ENCODE measurements around the gene LYRM2.

Gene LYRM2, protein sequence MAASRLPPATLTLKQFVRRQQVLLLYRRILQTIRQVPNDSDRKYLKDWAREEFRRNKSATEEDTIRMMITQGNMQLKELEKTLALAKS

DNA sequence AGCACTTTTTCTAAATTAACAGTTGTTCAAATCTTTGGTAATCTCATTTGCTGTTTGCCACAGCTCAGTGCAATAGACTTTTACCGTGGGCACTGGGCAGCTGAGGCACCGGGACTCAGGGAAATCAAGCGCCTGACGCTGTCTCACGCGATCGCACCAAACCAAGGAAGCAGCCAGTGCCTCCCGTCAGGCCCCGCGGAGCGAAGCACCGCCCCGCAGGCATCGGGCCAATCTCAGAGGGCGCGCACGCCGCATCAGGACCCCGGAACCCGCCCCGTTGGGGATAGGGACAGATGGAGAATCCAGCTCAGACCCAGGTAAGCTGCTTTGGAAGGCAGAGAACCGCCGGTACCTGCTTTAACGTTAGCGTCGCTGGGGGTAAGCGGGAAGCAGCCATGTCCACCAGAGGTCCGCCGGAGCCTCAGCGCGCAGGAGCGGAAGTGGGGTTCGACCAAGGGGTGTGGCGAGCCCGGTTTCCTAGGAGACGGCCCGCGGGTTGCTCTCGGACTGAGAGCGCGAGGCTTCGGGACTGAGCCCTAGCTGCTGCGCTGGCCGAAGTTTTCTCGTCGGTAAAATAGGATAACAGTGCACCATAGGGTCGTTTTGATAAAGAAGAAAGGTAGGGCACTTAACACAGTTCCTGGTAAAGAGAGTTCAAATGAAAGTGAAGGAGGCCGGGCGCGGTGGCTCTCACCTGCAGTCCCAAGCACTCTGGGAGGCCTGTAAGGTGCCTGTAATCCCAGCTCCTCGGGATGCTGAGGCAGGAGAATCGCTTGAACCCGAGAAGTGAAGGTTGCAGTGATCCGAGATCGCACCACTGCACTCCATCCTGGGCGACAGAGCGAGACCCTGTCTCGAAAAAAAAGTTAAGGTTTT is at the start of gene LYRM2:
Gene LYRM2 (minus strand): TSS at position 428 of the 876 bp plus-strand sequence. CDS start 31 bp downstream, at position 397.
- DNase-seq (ENCODE audit: extremely low spot score, insufficient read length, low read depth) = peak; percentile 82
- peak; percentile 93 for FAIRE-seq

DNA sequence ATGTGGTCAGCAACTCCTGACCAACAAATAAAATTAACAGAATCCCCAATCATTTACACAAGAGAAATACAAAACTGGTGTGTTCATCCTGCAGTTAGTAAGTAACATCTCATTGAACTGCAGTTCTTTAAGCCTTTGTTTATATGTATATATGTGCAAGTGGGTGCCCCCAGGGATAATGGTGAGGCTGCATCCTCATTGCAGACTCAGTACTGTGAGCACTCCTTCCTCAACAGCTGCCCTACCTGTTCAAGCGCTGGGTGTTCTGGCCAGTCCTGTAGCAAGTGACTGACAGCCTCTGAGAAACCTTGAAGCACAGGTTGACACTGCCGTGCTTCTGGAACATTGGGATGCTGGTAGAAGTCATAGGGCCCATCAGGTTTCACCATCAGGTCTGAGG is 49.8 kb upstream of the LYRM2 start:
- no peak for FAIRE-seq
- no peak for DNase-seq (ENCODE audit: extremely low spot score, insufficient read length, low read depth)

GRCh38 chr6:89685311-89685710 is 46.8 kb upstream of the LYRM2 start:
- no peak for DNase-seq (ENCODE audit: extremely low spot score, insufficient read length, low read depth)
- no peak for FAIRE-seq

DNA sequence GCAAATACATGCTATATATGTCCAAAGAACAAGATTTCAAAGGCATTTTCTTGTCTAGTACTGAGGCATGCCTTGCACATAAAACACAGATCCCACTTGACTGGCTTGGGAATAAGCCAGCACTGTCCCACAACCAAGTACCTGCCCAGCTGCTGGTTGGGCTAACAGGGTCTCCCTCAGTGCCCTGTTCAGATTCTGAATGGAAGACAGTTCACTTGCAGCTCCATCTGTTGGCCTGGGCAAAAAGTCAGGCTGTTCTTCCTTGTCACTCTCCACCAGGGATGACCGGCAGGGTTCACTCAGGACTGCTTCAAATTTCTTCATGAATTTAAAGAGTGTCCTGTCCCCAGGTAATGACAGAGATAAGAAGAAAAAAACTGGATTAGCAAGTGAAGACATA is 44.4 kb upstream of the LYRM2 start:
- FAIRE-seq (no peak), DNase-seq (ENCODE audit: extremely low spot score, insufficient read length, low read depth) (no peak)

DNA sequence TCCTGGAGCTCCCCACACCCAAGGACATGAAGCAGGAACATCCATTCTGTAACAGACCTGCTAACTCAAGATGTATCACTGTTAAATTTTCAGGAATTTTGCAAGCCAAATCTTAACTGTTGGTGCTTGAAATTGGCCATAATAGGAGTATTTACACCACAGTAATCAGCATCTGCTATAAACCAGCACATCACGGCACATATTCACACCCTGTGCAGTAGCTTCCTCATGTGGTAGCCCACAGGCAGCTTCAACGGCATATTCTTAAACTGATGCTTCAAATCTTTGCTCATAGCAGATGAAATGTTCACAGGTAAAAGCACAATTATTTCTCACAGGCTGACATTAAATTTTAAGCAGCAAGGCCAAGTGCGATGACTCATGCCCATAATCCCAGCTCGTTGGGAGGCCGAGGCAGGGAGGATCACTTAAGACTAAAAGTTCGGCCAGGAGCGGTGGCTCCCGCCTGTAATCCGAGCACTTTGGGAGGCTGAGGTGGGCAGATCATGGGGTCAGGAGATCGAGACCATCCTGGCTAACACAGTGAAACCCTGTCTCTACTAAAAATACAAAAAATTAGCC is 43.5 kb upstream of the LYRM2 start:
- DNase-seq (ENCODE audit: extremely low spot score, insufficient read length, low read depth) (no peak), FAIRE-seq (no peak)

DNA sequence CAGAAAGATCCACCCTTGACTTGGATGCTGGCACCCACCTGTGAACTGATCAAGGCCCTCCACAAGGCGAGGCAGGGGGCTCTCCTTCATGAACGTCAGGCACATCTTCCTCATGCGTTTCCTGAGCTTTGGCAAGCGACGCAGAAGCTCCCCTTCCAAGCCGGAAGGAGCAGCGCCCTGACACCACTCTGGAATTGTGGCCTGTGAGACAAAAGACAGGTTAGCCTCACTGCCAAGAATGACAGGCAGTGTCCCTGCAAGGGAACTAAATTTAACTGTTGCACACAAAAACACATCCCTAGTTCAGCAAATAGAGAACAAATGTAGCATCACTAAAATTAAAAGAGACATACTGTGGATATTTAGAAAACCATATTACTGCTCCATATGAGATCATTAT is 42.0 kb upstream of the LYRM2 start:
- FAIRE-seq = no peak
- no peak for DNase-seq (ENCODE audit: extremely low spot score, insufficient read length, low read depth)

DNA sequence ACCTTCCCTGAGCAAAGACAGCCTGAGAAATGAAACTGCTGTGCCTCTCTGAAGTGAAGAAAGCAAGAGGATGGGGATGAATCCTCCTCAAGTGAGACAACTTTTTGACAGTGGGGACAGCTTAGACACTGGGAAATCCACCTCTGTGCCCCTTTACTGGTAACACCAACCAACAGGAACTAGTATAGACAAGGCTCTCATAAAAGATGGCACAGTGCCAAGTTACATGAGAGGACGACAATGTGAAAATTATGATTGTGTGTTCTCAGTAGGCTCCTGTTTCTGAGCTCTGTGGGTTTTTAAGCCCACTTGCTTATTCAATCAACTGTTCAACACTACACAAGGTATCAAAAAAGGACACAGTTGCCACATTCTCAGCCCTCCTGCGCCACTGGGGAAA is 41.6 kb upstream of the LYRM2 start:
- DNase-seq (ENCODE audit: extremely low spot score, insufficient read length, low read depth) (no peak), FAIRE-seq (no peak)

DNA sequence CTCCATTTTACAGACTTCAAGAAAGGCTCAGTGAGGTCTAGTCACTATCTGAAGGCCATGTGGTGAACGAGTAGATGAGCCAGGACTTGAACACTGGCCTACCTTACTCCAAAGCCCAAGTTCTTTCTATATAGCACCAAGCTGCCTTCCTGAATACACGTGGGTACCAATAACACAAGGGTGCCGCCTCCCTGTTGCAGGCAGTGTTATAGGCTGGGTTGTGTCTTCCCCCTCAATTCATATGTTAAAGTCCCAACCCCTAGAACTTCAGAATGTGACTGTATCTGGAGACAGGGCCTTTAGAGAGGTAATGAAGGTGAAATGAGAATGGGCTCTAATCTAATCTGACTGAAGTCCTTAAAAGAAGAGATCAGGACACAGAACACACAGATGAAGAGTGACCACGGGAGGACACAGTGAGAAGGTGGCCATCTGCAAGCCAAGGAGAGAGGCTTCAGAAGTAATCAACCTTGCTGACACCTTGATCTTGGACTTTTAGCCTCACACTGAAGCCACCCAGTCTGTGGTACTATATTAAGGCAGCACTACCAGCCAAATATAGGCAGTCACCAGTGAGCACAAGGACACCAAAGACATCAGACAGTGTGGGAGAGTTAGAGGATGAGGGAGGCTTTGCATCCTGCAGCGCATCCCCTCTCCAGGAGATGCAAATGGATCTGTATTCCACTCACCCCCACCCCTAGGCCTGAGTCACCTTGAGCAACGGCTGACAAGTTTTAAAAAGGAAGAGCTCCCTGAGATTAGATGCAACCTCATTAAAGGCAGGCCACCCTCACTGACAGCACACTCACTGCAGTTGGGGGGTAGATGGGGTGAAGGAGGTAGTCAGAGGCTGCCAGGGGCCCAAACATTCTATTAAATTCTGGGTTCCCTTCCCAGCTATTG is 40.9 kb upstream of the LYRM2 start:
- FAIRE-seq = no peak

GRCh38 chr6:89678531-89678930 is 40.0 kb upstream of the LYRM2 start:
- FAIRE-seq (no peak), DNase-seq (ENCODE audit: extremely low spot score, insufficient read length, low read depth) (no peak)

More for the DNA sequence above, 40.9 kb upstream of the LYRM2 start:
- DNase-seq (ENCODE audit: extremely low spot score, insufficient read length, low read depth) = no peak

DNA sequence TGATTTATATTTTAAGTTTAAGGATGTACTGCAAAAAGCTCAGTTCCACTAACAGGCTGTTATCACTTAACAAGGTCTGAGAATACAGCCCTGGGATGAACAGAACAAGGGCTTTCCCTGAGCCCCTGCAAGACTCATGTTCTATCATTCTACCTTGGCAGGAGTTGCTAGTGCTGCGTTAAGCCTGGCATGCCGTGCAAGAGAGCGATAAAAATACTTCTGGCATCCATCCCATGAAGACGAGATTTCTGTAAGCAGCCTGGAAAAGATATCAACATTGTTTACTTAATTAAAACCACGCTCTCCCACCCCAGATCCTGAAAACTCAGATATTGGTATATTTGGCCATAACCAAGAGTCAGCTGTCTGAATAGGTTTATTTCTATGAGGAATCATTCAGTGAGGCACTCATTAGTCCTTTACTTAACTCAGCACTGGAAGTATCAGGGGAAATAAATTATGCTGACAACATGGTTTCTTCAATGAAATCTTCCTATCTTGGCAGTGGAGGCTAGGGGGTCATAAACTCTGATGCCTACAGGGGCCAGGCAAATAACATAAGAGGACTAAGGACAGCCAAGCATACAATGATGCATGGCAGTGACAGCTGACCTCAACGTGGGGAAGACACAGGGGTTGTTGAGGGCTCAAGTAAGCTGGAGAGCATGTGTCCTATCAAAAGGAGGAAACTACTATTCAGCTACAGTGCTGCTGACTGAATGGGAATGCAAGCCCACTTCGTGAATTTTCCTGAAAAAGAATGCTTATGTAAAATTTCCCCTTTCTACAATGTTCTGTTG is 37.6 kb upstream of the LYRM2 start:
- FAIRE-seq (no peak), DNase-seq (ENCODE audit: extremely low spot score, insufficient read length, low read depth) (no peak)

DNA sequence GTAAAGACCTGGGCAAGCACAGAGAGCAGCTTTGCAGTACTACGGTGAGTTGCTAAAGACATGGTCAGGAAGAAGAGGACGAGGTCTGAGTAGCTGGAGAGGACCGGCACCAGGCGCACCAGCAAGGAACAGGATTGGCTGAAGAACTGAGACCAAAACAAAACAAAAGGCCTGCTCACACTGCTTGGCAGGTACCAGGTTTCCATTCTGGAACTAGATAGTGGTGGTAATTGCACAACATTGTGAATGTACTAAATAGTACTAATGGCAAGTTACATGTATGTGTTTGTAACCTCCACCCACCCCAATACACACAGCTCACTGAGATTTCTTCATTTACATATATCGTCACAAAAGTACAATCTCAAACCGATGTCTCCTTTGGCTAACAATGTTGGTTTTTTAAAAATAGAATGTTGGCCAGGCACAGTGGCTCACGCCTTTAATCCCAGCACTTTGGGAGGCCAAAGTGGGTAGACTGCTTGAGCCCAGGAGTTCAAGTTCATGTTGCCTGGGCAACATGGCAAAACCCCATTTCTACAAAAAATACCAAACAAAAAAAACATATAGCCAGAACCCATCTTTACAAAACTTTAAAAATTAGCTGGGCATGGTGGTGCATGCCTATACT is 32.5 kb upstream of the LYRM2 start:
- no peak for DNase-seq (ENCODE audit: extremely low spot score, insufficient read length, low read depth)
- FAIRE-seq = no peak

GRCh38 chr6:89669002-89669401 is 30.5 kb upstream of the LYRM2 start:
- FAIRE-seq (no peak), DNase-seq (ENCODE audit: extremely low spot score, insufficient read length, low read depth) (no peak)

DNA sequence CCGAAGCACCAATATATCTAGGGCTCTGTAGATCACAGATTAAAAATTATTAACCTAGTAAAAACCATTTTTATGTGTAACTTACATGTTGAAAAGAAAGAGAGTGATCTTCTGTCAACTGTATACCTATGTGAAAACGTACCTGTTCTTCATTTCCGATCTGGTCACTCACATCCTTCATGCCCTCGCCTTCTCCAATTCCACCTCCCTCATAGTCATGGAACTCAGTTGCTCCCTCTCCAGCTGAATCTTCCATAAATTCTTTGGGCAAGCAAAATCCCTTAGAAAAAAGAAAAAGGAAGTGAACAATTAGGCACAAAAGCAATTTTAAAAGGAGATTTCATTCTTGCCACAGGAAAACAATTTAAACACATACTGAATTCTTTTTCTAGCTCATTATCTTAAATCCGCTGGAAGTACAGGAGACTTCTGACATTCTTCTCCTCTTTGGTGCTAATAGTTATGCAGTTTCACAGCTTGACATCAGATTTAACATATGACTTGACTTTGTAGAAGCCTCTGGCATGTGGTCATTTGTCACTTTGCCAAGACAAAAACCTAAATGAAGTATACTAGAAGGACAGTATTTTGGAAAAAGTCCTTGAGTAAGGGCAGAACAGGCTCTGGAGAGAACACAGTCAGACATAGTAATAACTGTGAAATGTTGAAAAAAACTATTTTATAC is 29.5 kb upstream of the LYRM2 start:
- DNase-seq (ENCODE audit: extremely low spot score, insufficient read length, low read depth) = no peak

DNA sequence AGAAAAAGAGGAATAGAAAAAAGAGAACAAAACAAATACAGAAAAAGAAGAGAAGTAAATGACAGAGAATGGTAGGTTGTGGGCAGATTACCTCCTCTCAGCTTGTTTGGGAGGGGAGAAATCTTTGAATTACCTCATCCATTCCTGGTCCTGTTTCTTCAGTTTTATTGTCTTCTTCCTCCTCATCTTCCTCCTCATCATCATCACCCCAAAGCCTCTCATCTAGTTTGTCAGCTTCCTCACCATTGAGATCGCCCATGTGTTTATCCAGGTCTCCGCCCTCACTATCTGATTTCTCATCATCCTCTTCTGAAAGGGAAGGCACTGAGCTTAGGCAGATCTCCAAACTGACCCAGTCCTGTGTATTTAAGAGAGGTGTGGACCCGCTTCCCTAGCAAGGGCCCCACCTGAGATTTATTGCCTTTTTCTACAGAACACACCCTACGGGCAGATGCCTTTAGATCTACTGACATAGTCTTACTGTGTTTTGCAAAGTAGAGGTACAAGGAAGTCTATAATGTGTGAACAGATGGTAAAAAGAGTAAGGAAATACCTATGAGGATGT is 24.2 kb upstream of the LYRM2 start:
- FAIRE-seq (no peak), DNase-seq (ENCODE audit: extremely low spot score, insufficient read length, low read depth) (no peak)

More for the DNA sequence above, 29.5 kb upstream of the LYRM2 start:
- no peak for FAIRE-seq

DNA sequence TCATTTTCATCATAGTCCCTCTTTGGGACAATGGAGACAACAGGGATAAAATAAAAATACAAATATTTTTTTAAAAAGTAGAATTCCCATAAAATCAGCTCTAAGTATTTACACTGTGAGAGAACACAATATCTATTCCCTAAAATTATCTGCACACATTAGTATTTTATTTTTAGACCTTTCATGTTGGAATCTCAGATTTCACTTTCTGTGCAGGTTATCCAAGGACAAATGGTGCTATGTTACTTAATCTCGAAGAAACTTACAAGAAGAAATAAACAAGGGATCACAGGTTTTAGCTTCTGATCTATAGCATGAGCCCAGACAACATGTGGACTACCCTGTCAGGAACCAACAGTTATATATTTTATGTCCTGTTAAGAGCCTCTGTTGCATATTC is 23.0 kb upstream of the LYRM2 start:
- FAIRE-seq (no peak), DNase-seq (ENCODE audit: extremely low spot score, insufficient read length, low read depth) (no peak)

DNA sequence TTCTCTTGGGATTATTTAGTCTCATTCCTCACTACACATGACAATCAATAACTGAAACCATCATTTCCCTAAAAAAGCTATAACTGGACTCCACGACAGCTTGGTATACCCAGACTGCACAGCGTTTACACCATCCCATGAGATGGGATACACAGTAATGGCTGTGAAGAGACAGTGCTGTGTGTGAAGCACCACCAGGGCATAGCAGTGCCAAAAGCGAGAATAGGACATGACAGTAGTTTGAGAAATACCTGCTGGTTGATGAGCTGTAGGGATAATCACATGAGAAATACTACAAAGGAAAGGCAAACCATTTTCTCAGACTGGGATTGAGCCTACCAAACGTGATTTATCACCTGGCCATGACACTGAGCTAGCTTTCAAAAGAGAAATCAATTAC is 22.4 kb upstream of the LYRM2 start:
- no peak for DNase-seq (ENCODE audit: extremely low spot score, insufficient read length, low read depth)
- FAIRE-seq = peak; percentile 18

- DNase-seq (ENCODE audit: extremely low spot score, insufficient read length, low read depth) = no peak
- FAIRE-seq = no peak
These were observed 19.1 kb upstream of the LYRM2 start for GRCh38 chr6:89657445-89658158.

GRCh38 chr6:89655122-89655521 is 16.6 kb upstream of the LYRM2 start:
- FAIRE-seq = no peak
- DNase-seq (ENCODE audit: extremely low spot score, insufficient read length, low read depth) = no peak
